Transverse colon (tissue), 4 donors: ENCODE results near the gene LCP1. TPM values are rescaled to one million over a fixed set of nuclear protein-coding genes. Genes with fewer than 3 reads are reported as not detected.
"Not testable (repeated sequence)": the region's sequence is repeated elsewhere in the genome, so short reads cannot be mapped to it uniquely, and the experiment has no call there.

Experiments
- DNase-seq: peaks from one replicate; pipeline ENCODE4 v3.0.0-alpha.2; 2019
- H3K27ac ChIP-seq, 4 donors: fragments of 200-600 bp; sonication (generic); 2 replicates each; pipeline ENCODE4 v1.5.1; 2016 to 2018; ENCODE audit warnings: inconsistent platforms in 4 of 4
- H3K27me3 ChIP-seq: fragments of 200-600 bp; sonication (generic); 2 replicates; pipeline ENCODE4 v1.5.1; 2017; ENCODE audit warnings: inconsistent platforms
- H3K36me3 ChIP-seq, 4 donors: fragments of 200-600 bp; sonication (generic); 2 replicates each; pipeline ENCODE4 v1.5.1; 2017 to 2019; ENCODE audit warnings: inconsistent platforms in 4 of 4
- H3K4me1 ChIP-seq, 4 donors: fragments of 200-600 bp; sonication (generic); 2 replicates each; pipeline ENCODE4 v1.5.1; 2017 to 2020; ENCODE audit warnings: inconsistent platforms in 4 of 4
- H3K4me3 ChIP-seq, 4 donors: fragments of 200-600 bp; sonication (generic); 1 replicate in 1 of 4; 2 replicates in 3 of 4; pipeline versions ENCODE4 v1.5.1 to v1.6.1; 2017 to 2019; ENCODE audit warnings: inconsistent platforms in 4 of 4
- H3K9me3 ChIP-seq, 2 donors: fragments of 200-600 bp; sonication (generic); 2 replicates each; pipeline ENCODE4 v1.5.1; 2017 to 2019; ENCODE audit warnings: inconsistent platforms in 2 of 2
- CTCF ChIP-seq, 5 experiments: fragments of 200-600 bp in 3 of 5; fragments of 450-650 bp in 2 of 5; sonication (generic) in 3 of 5; IDR thresholded peaks; 1 replicate in 2 of 5; 2 replicates in 3 of 5; pipeline ENCODE4 v1.5.1; 2016 to 2017; ENCODE audit warnings: antibody characterized with exemption in 5 of 5, inconsistent platforms in 3 of 5, mild to moderate bottlenecking in 2 of 5, moderate library complexity in 1 of 5
- EP300 ChIP-seq: sonication (generic); formaldehyde crosslinking; IDR thresholded peaks from one replicate; pipeline ENCODE4 v1.6.1; 2017; ENCODE audit warnings: antibody characterized with exemption, low read depth
- POLR2A ChIP-seq: fragments of 450-650 bp; IDR thresholded peaks from one replicate; pipeline ENCODE4 v1.6.1; 2016; ENCODE audit warnings: antibody characterized with exemption, mild to moderate bottlenecking, moderate library complexity
- POLR2AphosphoS5 ChIP-seq, 3 donors: sonication (generic); formaldehyde crosslinking; IDR thresholded peaks; one replicate each; pipeline ENCODE4 v1.6.1; 2016; ENCODE audit warnings: antibody characterized with exemption in 3 of 3
- WGBS, 2 donors: methylation state at CpG; one replicate each; pipeline ENCODE4 v1.1.5; 2018; ENCODE audit warnings: low coverage in 1 of 2; 5-methylcytosine and 5-hydroxymethylcytosine counted together
- in situ Hi-C, 4 donors: fragments of 200-750 bp; cut with MboI; loops; one replicate each; pipeline versions ENCODE4 v1.15.0 to v1.15.1; 2017; ENCODE audit warnings: low sequenced_read_pairs in 3 of 4, low pct_ligation_motif_present in 1 of 4, low pct_unique_long_range_greater_than_20kb in 1 of 4
- intact Hi-C: fragments of 100-400 bp; cut with DNase I; formaldehyde crosslinking; loops from one replicate; pipeline ENCODE4 v1.15.1; 2023; ENCODE audit warnings: low total_unique reads
- total RNA-seq, 4 donors: library from RNA; depleted of rRNA; stranded (reverse); fragments of >200 nt; gene quantifications; one replicate each; pipeline ENCODE4 v1.1.0, GENCODE V29; 2016

LCP1 gene
- total RNA-seq, result 10 to 100 TPM in 3 of 4 donors, 1 to 10 TPM in 1; 1.6 to 35.7 (median 26.1) TPM

- WGBS, 2 donors, result 59 to 61% methylated on average over 2 to 8 of the region's 8 CpGs
- in situ Hi-C loops, result no loop called here
- Histone ChIP-seq H3K4me3 (peak within 1 kb of the TSS in 3 of 4 donors; percentile 12 to 40 (median 13)), H3K27me3 (no peaks in the 10 kb centered on the region), H3K36me3 (no peaks in the 10 kb centered on the region), H3K4me1 (peaks cover 0 to 5% (median 0%) of the 10 kb centered on the region in 4 donors), H3K9me3 (no peaks in the 10 kb centered on the region), H3K27ac (peak within 1 kb of the TSS; percentile 47 to 73 (median 66))
- DNase-seq, result peak; percentile 44
- TF ChIP-seq CTCF (IDR thresholded peaks at IDR 0.05) (no peak), POLR2AphosphoS5 (IDR thresholded peaks at IDR 0.05) (peak; percentile 83 to 94 (median 89)), POLR2A (peak; percentile 87)
- intact Hi-C loops, result no loop called here
These were observed at the start of gene LCP1 for GRCh38 chr13:46181840-46182490. Gene LCP1, minus strand, starts transcription at chr13:46182177. Its CDS starts 22,515 bp downstream, at chr13:46159662.

- DNase-seq, result no peak
- no peaks in the 10 kb centered on the region for H3K4me1 ChIP-seq
- no peaks in the 10 kb centered on the region for H3K27me3 ChIP-seq
- no peak overlapping the region for H3K4me3 ChIP-seq
- no peaks in the 10 kb centered on the region for H3K36me3 ChIP-seq
- in situ Hi-C loops, result no loop called here
- 95 to 97% methylated on average over 2 of the region's 2 CpGs for WGBS, 2 donors
- H3K27ac ChIP-seq, result no peak overlapping the region
- no peak for TF ChIP-seq POLR2AphosphoS5 (IDR thresholded peaks at IDR 0.05)
- no peaks in the 10 kb centered on the region for H3K9me3 ChIP-seq
- intact Hi-C loops, result no loop called here
These were observed 47.3 kb upstream of the LCP1 start for GRCh38 chr13:46229251-46229650.

- H3K4me3 ChIP-seq, H3K9me3 ChIP-seq, H3K36me3 ChIP-seq, H3K4me1 ChIP-seq, in situ Hi-C loops, H3K27me3 ChIP-seq, intact Hi-C loops, H3K27ac ChIP-seq: not testable (repeated sequence)
- whole genome bisulfite sequencing, 2 donors, result 22% methylated on average over 1 of the region's 2 CpGs; no CpG with 5 or more reads in 1 of the 2 donors
- DNase-seq, result peak; percentile 67
These were observed 38.3 kb upstream of the LCP1 start for GRCh38 chr13:46220234-46220633.

- DNase-seq, in situ Hi-C loops, H3K36me3 ChIP-seq, H3K4me3 ChIP-seq, H3K27ac ChIP-seq, intact Hi-C loops, H3K9me3 ChIP-seq: not testable (repeated sequence)
- H3K4me1 ChIP-seq, result peaks cover 0 to 14% (median 9%) of the 10 kb centered on the region in 4 donors
- WGBS, 2 donors, result 50 to 56% methylated on average over 1 of the region's 1 CpG
- peaks cover 21% of the 10 kb centered on the region for H3K27me3 ChIP-seq
These were observed 32.8 kb upstream of the LCP1 start for GRCh38 chr13:46214741-46215140.

- Histone ChIP-seq H3K4me3 (no peak overlapping the region), H3K27ac (no peak overlapping the region), H3K9me3 (no peaks in the 10 kb centered on the region), H3K4me1 (peaks cover 0 to 14% (median 9%) of the 10 kb centered on the region in 4 donors), H3K36me3 (no peaks in the 10 kb centered on the region), H3K27me3 (peaks cover 31% of the 10 kb centered on the region)
- TF ChIP-seq EP300, result no peak
- no peak for TF ChIP-seq POLR2AphosphoS5 (IDR thresholded peaks at IDR 0.05)
- no peak for TF ChIP-seq POLR2A
- TF ChIP-seq CTCF (IDR thresholded peaks at IDR 0.05), result no peak
- in situ Hi-C loops (no loop called here), intact Hi-C loops (no loop called here)
- DNase-seq, result no peak
- 83 to 100% methylated on average over 1 to 3 of the region's 3 CpGs for WGBS, 2 donors
These were observed 31.3 kb upstream of the LCP1 start for GRCh38 chr13:46213242-46213641.
